HG03039 (cell line): ENCODE measurements around the gene ANTXR1.
"Not testable (repeated sequence)": the region's sequence is repeated elsewhere in the genome, so short reads cannot be mapped to it uniquely, and the experiment has no call there.

Source experiments
- ATAC-seq: cut with Tn5 transposase; IDR thresholded peaks from one replicate; pipeline ENCODE4 v1.9.1; 2021; ENCODE audit warnings: mild to moderate bottlenecking, moderate library complexity; ENCODE audit not compliant: unreplicated experiment

Gene ANTXR1

GRCh38 chr2:69159986-69160385, 147.0 kb downstream of the ANTXR1 start:
- ATAC-seq: no peak

- no peak for ATAC-seq
These were observed 149.1 kb downstream of the ANTXR1 start for GRCh38 chr2:69162057-69162456.

- no peak for ATAC-seq
These were observed 150.1 kb downstream of the ANTXR1 start for GRCh38 chr2:69163109-69163508.

- no peak for ATAC-seq
These were observed 150.6 kb downstream of the ANTXR1 start for GRCh38 chr2:69163556-69163955.

- no peak for ATAC-seq
These were observed 151.2 kb downstream of the ANTXR1 start for GRCh38 chr2:69164061-69164778.

- no peak for ATAC-seq
These were observed 152.3 kb downstream of the ANTXR1 start for GRCh38 chr2:69165091-69165880.

GRCh38 chr2:69166465-69166811, 153.5 kb downstream of the ANTXR1 start:
- ATAC-seq: no peak

- no peak for ATAC-seq
These were observed 154.0 kb downstream of the ANTXR1 start for GRCh38 chr2:69166812-69167468.

- no peak for ATAC-seq
These were observed 154.5 kb downstream of the ANTXR1 start for GRCh38 chr2:69167469-69167822.

- ATAC-seq: no peak
These were observed 155.3 kb downstream of the ANTXR1 start for GRCh38 chr2:69168144-69168813.

GRCh38 chr2:69168950-69169654, 156.1 kb downstream of the ANTXR1 start:
- ATAC-seq: no peak

GRCh38 chr2:69169655-69170389, 156.8 kb downstream of the ANTXR1 start:
- ATAC-seq: no peak

GRCh38 chr2:69170661-69171060, 157.7 kb downstream of the ANTXR1 start:
- ATAC-seq: no peak

- ATAC-seq: no peak
These were observed 158.3 kb downstream of the ANTXR1 start for GRCh38 chr2:69171116-69171896.

GRCh38 chr2:69171897-69172525, 159.0 kb downstream of the ANTXR1 start:
- ATAC-seq: no peak

GRCh38 chr2:69173706-69174105, 160.7 kb downstream of the ANTXR1 start:
- no peak for ATAC-seq

GRCh38 chr2:69174211-69174610, 161.2 kb downstream of the ANTXR1 start:
- ATAC-seq: not testable (repeated sequence)

GRCh38 chr2:69175790-69176715, 163.1 kb downstream of the ANTXR1 start:
- ATAC-seq: no peak
